Gastrocnemius medialis (tissue), 4 donors: ENCODE results near the gene MTFR1L. TPM values are rescaled to one million over a fixed set of nuclear protein-coding genes. Genes with fewer than 3 reads are reported as not detected.

ENCODE experiments used
- ATAC-seq, 2 donors: fragments of 150-250 bp; one replicate each; pipeline ENCODE4 v1.9.1; 2016
- DNase-seq, 2 donors: peaks; one replicate each; pipeline ENCODE4 v3.0.0-alpha.2; 2019
- H3K27ac ChIP-seq, 4 donors: fragments of 200-600 bp; sonication (generic); 1 replicate in 1 of 4; 2 replicates in 3 of 4; pipeline ENCODE4 v1.5.1; 2016 to 2018; ENCODE audit warnings: mild to moderate bottlenecking in 2 of 4, moderate library complexity in 1 of 4
- H3K27me3 ChIP-seq, 3 donors: fragments of 200-600 bp; sonication (generic) in 2 of 3; 1 replicate in 1 of 3; 2 replicates in 2 of 3; pipeline versions ENCODE4 v1.5.1 to v1.6.0; 2016 to 2019; ENCODE audit warnings: mild to moderate bottlenecking in 1 of 3, moderate library complexity in 1 of 3
- H3K36me3 ChIP-seq, 2 donors: fragments of 200-600 bp; sonication (generic) in 1 of 2; one replicate each; pipeline ENCODE4 v1.5.1; 2017 to 2018
- H3K4me1 ChIP-seq, 2 donors: fragments of 200-600 bp; sonication (generic) in 1 of 2; one replicate each; pipeline ENCODE4 v1.5.1; 2016 to 2017; ENCODE audit warnings: mild to moderate bottlenecking in 2 of 2
- H3K4me3 ChIP-seq, 4 donors: fragments of 200-600 bp; sonication (generic) in 3 of 4; 1 replicate in 1 of 4; 2 replicates in 3 of 4; pipeline ENCODE4 v1.5.1; 2016 to 2019; ENCODE audit warnings: mild to moderate bottlenecking in 2 of 4
- H3K9me3 ChIP-seq, 3 donors: fragments of 200-600 bp; sonication (generic) in 2 of 3; 1 replicate in 1 of 3; 2 replicates in 2 of 3; pipeline ENCODE4 v1.5.1; 2016 to 2019
- POLR2A ChIP-seq, 2 donors: fragments of 450-650 bp; IDR thresholded peaks; one replicate each; pipeline ENCODE4 v1.6.1; 2017; ENCODE audit warnings: antibody characterized with exemption in 2 of 2, mild to moderate bottlenecking in 2 of 2, moderate library complexity in 2 of 2
- in situ Hi-C, 4 donors: fragments of 200-750 bp; cut with MboI; loops; one replicate each; pipeline versions ENCODE4 v1.15.0 to v1.8.0; 2017; ENCODE audit warnings: low sequenced_read_pairs in 4 of 4
- intact Hi-C: fragments of 100-400 bp; cut with DNase I; formaldehyde crosslinking; loops from one replicate; pipeline ENCODE4 v1.15.1; 2023; ENCODE audit warnings: low total_unique reads
- total RNA-seq, 4 donors: library from RNA; depleted of rRNA; stranded (reverse); fragments of >200 nt; gene quantifications; one replicate each; pipeline versions ENCODE4 v1.1.0 to v1.2.3, GENCODE V29; 2016
- TF ChIP-seq, protein P1 (sequence below), 5 experiments: fragments of 450-650 bp in 3 of 5; fragments of 200-600 bp in 2 of 5; sonication (generic) in 2 of 5; IDR thresholded peaks in 4 of 5; conservative IDR thresholded peaks in 1 of 5; 1 replicate in 4 of 5; 2 replicates in 1 of 5; pipeline ENCODE4 v1.5.1; 2016 to 2019; ENCODE audit warnings: antibody characterized with exemption in 5 of 5, mild to moderate bottlenecking in 3 of 5, moderate library complexity in 3 of 5

The MTFR1L gene
- total RNA-seq, 4 donors from 2014 or later: 123 to 186 (median 170) TPM

DNA sequence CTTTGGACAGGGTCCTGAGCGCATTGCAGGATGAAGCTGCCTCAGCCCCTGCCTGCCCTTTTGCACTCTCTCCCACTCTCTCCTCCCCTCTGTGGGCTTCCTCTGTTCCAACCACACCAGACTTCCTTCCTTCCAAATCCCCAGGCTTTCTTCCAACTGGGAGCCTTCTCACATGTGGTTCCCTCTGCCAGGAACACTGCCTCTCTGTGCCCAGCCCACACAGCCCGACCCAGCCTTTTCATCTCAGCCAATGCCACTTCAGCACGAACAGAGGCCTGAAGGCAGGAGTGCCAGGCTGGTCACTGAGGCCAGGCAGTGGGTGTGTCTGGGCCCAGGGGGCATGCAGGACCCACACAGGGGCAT is 13.9 kb upstream of the MTFR1L start:
- in situ Hi-C loops (loop anchor here in 1 of 4 donors (10.0 kb wide), 1 partner anchor 61 kb away; no protein-coding TSS in a partner anchor), intact Hi-C loops (loop anchor here (2.0 to 10.0 kb wide), 3 partner anchors 189 to 571 kb away; partner anchors contain the start of genes MACO1, MAN1C1 and SYF2)
- TF ChIP-seq, protein P1, sequence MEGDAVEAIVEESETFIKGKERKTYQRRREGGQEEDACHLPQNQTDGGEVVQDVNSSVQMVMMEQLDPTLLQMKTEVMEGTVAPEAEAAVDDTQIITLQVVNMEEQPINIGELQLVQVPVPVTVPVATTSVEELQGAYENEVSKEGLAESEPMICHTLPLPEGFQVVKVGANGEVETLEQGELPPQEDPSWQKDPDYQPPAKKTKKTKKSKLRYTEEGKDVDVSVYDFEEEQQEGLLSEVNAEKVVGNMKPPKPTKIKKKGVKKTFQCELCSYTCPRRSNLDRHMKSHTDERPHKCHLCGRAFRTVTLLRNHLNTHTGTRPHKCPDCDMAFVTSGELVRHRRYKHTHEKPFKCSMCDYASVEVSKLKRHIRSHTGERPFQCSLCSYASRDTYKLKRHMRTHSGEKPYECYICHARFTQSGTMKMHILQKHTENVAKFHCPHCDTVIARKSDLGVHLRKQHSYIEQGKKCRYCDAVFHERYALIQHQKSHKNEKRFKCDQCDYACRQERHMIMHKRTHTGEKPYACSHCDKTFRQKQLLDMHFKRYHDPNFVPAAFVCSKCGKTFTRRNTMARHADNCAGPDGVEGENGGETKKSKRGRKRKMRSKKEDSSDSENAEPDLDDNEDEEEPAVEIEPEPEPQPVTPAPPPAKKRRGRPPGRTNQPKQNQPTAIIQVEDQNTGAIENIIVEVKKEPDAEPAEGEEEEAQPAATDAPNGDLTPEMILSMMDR (IDR thresholded peaks at IDR 0.05 in 4 of 5, conservative IDR thresholded peaks at IDR 0.05 in 1 of 5): no peak
- no peak for TF ChIP-seq POLR2A (IDR thresholded peaks at IDR 0.05)
- DNase-seq (peak; percentile 57 to 80), ATAC-seq (peak; percentile 70 to 76)
- no peak overlapping the region for H3K4me3 ChIP-seq
- peak overlapping the region; percentile 79 to 85 (median 82) for H3K27ac ChIP-seq
- H3K27me3 ChIP-seq: no peaks in the 10 kb centered on the region
- no peaks in the 10 kb centered on the region for H3K9me3 ChIP-seq
- peaks cover 0 to 21% of the 10 kb centered on the region in 2 donors for H3K36me3 ChIP-seq
- H3K4me1 ChIP-seq: peaks cover 60% of the 10 kb centered on the region in 2 donors

DNA sequence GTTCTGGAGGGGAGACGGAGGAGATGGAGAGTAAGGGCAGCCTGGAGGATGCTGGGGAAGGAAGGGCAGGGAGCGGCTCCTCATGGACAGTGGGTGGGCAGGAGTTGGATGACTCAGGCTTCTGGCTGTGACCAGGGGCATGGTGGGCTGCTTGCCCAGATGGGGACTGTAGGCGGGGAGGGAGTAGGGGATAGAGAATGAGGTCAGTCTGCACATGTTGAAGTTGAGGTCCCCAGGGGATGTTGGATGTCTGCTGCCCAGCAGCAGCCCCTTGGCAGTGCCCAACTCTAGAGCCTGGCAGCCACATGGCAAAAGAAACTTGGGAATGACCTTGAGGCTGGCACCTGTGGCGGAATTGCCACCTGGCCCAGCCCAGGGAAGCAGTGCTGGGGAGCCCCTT is 13.3 kb upstream of the MTFR1L start:
- TF ChIP-seq, protein P1 (IDR thresholded peaks at IDR 0.05 in 4 of 5, conservative IDR thresholded peaks at IDR 0.05 in 1 of 5): no peak
- no peak for TF ChIP-seq POLR2A (IDR thresholded peaks at IDR 0.05)
- ATAC-seq: no peak
- no peak for DNase-seq
- Histone ChIP-seq H3K4me3 (no peak overlapping the region), H3K27me3 (no peaks in the 10 kb centered on the region), H3K9me3 (no peaks in the 10 kb centered on the region), H3K4me1 (peaks cover 57% of the 10 kb centered on the region in 2 donors), H3K27ac (peak overlapping the region; percentile 79 to 85 (median 82)), H3K36me3 (peaks cover 0 to 21% of the 10 kb centered on the region in 2 donors)
- in situ Hi-C loops (loop anchor here in 1 of 4 donors (10.0 kb wide), 1 partner anchor 62 kb away; no protein-coding TSS in a partner anchor), intact Hi-C loops (loop anchor here (10.0 kb wide), 2 partner anchors 372 to 572 kb away; partner anchors contain the start of genes MACO1 and SYF2)

DNA sequence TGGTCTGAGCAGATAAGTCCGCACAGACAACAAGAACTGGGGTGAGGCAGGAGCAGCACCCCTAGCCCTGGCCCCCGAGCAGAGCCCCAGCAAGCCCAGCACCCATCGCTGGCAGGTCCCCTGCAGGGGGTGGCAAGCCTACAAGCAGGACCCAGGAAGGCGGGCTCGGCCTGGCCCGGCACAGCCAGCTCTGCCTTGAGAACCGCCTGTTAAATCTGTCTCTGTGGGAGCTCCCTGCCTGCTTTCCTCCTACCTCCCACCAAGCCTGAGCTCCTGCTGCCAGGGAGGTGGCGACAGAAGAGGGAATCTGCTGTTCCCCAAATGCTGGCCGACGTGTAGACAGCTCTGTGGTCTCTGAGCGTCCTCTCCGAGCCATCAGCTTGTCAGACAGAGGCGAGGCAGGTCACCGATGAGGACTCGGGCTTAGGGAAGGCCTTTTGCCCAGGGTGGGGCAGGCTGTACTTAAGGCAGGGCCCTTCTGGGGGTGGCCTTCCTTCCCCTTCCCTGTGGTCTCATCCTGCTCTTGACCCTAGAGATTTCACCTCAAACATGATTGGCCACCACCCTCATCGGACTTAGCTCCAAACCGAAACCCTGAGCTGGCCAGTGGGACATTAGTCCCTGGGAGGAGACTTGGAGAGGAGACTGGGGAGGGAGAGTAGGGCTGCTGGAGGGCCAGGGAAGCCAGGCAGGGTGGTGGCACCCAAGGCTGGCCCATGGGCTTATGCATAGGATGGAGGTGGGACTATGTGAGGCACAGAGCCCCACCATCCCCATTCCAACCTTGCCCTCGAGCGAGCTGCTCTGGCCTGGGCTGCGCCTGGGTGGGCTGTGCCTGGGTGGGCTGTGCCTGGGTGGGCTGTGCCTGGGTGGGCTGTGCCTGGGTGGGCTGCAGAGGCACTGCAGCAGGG is 12.0 kb upstream of the MTFR1L start:
- peaks cover 44 to 49% of the 10 kb centered on the region in 2 donors for H3K4me1 ChIP-seq
- H3K27me3 ChIP-seq: no peaks in the 10 kb centered on the region
- intact Hi-C loops (loop anchor here (10.0 kb wide), 2 partner anchors 373 to 573 kb away; partner anchors contain the start of genes MACO1 and SYF2), in situ Hi-C loops (loop anchor here in 1 of 4 donors (10.0 kb wide), 1 partner anchor 63 kb away; no protein-coding TSS in a partner anchor)
- peaks cover 0 to 30% of the 10 kb centered on the region in 2 donors for H3K36me3 ChIP-seq
- H3K4me3 ChIP-seq: no peak overlapping the region
- no peaks in the 10 kb centered on the region for H3K9me3 ChIP-seq
- TF ChIP-seq POLR2A (IDR thresholded peaks at IDR 0.05): no peak
- TF ChIP-seq, protein P1 (IDR thresholded peaks at IDR 0.05 in 4 of 5, conservative IDR thresholded peaks at IDR 0.05 in 1 of 5): no peak
- peak overlapping the region; percentile 20 to 85 (median 82) for H3K27ac ChIP-seq
- ATAC-seq (no peak), DNase-seq (no peak)

DNA sequence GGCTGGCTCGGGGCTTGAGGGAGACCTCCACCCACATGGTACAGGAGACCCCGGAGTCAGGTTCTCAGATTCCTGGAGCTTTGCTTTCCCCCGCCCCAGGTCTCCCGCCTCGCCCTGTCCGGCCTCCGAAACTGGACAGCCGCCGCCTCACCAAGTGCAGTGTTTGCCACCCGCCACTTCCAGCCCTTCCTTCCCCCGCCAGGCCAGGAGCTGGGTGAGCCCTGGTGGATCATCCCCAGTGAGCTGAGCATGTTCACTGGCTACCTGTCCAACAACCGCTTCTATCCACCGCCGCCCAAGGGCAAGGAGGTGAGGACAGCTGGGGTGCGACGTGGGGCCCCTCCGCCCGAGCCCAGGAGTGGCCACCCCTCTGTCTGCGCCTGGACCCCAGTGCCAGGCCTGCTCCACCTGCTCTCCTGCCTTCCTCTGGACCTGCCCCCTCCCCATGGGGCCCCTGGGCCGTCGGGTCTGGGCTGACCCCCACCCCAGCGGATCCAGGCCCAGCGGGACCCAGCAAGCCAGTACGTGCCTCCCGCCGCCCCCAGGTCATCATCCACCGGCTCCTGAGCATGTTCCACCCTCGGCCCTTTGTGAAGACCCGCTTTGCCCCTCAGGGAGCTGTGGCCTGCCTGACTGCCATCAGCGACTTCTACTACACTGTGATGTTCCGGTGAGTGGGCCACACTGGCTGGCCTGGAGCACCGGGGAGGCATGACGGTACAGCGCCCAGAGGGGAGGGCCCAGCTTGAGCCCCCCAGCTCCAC is 11.1 kb upstream of the MTFR1L start:
- intact Hi-C loops: loop anchor here (10.0 kb wide), 2 partner anchors 374 to 574 kb away; partner anchors contain the start of genes MACO1 and SYF2
- ATAC-seq (no peak), DNase-seq (no peak)
- no peak for TF ChIP-seq POLR2A (IDR thresholded peaks at IDR 0.05)
- TF ChIP-seq, protein P1 (IDR thresholded peaks at IDR 0.05 in 4 of 5, conservative IDR thresholded peaks at IDR 0.05 in 1 of 5): no peak
- Histone ChIP-seq H3K27me3 (no peaks in the 10 kb centered on the region), H3K9me3 (no peaks in the 10 kb centered on the region), H3K4me3 (no peak overlapping the region), H3K27ac (no peak overlapping the region), H3K36me3 (peaks cover 0 to 40% of the 10 kb centered on the region in 2 donors), H3K4me1 (peaks cover 36 to 44% of the 10 kb centered on the region in 2 donors)
- in situ Hi-C loops: loop anchor here in 1 of 4 donors (10.0 kb wide), 1 partner anchor 64 kb away; no protein-coding TSS in a partner anchor
